Fibroblast of villous mesenchyme (primary cell): Measurements from ENCODE around the gene RFX7. TPM values are rescaled to one million over a fixed set of nuclear protein-coding genes. Genes with fewer than 3 reads are reported as not detected.
"Not testable (repeated sequence)": the region's sequence is repeated elsewhere in the genome, so short reads cannot be mapped to it uniquely, and the experiment has no call there.

Experiments used
- DNase-seq: peaks from one replicate; pipeline ENCODE4 v3.0.0-alpha.2; 2010; ENCODE audit warnings: low read depth
- H3K4me3 ChIP-seq: 2 replicates; pipeline ENCODE4 v1.5.1; 2011; ENCODE audit warnings: low read depth, mild to moderate bottlenecking, low read length
- total RNA-seq: library from RNA; depleted of rRNA; stranded (reverse); fragments of >200 nt; gene quantifications from 2 replicates; pipeline ENCODE4 v1.2.3, GENCODE V29; 2012
- TF ChIP-seq, protein P1 (sequence below): IDR thresholded peaks from 2 replicates; pipeline ENCODE4 v1.5.1; 2012; ENCODE audit warnings: low read depth, mild to moderate bottlenecking, low read length; ENCODE audit not compliant: insufficient read depth

RFX7 gene
- total RNA-seq, 1 donor = 9.9 TPM

DNA sequence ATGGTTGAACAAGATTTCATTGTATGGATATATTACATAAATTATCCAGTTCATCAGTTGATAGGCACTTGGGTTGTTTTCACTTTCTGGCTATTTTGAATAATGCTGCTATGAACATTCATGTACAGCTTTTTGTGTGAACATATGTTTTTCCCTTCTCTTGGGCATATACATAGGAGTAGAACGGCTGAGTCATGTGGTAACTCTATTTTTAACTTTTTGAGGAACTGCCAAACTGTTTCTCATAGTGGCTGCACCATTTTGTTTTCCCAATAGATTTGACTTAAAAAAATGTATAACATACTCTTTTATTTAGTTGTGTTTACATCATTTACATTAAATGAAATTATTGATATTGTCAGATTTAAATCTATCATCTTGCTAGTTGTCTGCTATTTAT is 28.8 kb upstream of the RFX7 start:
- H3K4me3 ChIP-seq = no peak overlapping the region
- no peak for DNase-seq
- TF ChIP-seq, protein P1, sequence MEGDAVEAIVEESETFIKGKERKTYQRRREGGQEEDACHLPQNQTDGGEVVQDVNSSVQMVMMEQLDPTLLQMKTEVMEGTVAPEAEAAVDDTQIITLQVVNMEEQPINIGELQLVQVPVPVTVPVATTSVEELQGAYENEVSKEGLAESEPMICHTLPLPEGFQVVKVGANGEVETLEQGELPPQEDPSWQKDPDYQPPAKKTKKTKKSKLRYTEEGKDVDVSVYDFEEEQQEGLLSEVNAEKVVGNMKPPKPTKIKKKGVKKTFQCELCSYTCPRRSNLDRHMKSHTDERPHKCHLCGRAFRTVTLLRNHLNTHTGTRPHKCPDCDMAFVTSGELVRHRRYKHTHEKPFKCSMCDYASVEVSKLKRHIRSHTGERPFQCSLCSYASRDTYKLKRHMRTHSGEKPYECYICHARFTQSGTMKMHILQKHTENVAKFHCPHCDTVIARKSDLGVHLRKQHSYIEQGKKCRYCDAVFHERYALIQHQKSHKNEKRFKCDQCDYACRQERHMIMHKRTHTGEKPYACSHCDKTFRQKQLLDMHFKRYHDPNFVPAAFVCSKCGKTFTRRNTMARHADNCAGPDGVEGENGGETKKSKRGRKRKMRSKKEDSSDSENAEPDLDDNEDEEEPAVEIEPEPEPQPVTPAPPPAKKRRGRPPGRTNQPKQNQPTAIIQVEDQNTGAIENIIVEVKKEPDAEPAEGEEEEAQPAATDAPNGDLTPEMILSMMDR = no peak

DNA sequence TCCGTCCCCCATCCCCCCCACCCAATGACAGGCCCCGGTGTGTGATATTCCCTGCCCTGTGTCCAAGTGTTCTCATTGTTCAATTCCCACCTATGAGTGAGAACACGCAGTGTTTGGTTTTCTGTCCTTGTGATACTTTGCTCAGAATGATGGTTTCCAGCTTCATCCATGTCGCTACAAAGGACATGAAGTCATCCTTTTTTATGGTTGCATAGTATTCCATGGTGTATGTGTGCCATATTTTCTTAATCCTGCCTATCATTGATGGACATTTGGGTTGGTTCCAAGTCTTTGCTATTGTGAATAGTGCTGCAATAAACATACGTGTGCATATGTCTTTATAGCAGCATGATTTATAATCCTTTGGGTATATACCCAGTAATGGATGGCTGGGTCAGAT is 22.8 kb upstream of the RFX7 start:
- not testable (repeated sequence) for DNase-seq, H3K4me3 ChIP-seq

DNA sequence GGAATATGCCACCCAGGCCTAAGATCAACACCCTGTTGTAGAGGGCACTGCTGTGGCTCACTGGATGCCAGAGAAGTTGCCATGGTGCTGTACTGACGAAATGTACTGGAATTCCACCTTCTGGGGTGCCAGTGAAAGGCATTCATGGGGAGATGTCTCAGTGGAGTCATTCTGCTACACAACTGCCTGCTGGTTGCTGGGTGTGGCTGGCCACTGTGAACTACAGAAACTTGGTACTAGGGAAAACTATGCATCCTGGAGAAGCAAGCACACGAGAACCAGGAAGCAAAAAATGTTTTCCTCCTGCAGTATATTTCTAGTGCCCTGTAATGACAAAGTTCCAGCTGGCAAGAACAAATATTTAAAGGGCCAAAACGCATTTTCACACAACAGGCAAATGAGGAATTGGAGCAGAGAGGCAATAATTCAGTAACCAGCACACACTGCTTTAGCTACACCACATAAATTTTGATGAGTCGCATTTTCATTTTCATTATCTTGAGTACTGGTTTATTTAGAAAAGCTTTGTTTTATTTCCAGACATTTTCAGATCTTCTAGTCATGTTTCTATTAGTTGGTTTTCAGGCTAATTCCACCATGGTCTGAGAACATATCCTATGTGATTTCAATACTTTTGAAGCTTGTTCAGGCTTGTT is 18.3 kb upstream of the RFX7 start:
- TF ChIP-seq, protein P1 = no peak
- H3K4me3 ChIP-seq = no peak overlapping the region
- no peak for DNase-seq

DNA sequence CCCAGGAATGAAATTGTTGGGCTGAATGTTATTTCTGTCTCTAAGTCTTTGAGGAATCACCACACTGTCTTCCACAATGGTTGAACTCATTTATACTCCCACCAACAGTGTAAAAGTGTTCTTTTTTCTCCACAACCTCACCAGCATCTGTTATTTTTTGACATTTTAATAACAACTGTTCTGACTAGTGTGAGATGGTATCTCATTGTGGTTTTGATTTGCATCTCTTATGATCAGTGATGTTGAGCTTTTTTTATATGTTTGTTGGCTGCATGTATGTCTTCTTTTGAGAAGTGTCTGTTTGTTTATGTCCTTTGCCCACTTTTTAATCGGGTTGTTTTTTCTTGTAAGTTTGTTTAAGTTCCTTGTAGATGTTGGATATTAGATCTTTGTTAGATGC is 13.6 kb upstream of the RFX7 start:
- DNase-seq, H3K4me3 ChIP-seq: not testable (repeated sequence)

DNA sequence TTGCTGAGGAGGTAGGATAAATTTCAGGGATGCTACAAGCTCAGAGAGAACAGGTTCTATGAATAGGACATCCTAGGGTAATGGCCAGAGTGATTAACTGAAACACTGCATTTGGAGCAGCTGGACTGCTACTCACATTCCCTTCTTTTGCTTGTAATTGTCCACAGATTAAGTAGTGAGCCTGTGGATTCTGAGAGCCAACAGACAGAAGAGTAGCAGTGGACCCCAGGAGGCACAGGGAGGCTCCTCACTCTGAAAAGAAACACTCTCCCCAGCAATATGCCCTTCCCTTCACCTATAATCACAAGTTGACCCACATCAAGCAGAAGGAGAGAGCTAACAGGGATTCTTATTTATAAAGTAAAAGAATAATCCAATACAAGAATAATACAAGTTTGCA is 10.6 kb upstream of the RFX7 start:
- no peak overlapping the region for H3K4me3 ChIP-seq
- TF ChIP-seq, protein P1 = no peak
- no peak for DNase-seq

DNA sequence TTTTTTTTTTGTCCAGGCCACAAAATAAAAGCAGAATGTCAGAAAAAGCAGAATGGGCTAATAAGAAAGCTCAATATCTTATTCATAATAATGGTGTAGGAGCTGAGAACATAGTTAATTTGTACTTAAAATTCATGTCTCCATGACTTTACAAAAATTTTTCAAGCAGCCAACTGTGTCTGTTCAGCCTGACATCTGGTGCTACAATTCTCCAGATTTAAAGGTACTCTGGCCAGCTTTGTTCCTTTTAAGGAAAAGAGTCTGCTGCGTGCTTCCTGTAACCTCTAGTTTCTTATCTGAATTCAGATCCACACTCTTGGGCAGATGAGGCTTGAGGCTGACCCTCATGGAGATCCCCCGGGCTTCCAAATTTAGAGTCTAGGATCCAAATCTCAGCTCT is 8.7 kb upstream of the RFX7 start:
- no peak overlapping the region for H3K4me3 ChIP-seq
- TF ChIP-seq, protein P1 = no peak
- no peak for DNase-seq

DNA sequence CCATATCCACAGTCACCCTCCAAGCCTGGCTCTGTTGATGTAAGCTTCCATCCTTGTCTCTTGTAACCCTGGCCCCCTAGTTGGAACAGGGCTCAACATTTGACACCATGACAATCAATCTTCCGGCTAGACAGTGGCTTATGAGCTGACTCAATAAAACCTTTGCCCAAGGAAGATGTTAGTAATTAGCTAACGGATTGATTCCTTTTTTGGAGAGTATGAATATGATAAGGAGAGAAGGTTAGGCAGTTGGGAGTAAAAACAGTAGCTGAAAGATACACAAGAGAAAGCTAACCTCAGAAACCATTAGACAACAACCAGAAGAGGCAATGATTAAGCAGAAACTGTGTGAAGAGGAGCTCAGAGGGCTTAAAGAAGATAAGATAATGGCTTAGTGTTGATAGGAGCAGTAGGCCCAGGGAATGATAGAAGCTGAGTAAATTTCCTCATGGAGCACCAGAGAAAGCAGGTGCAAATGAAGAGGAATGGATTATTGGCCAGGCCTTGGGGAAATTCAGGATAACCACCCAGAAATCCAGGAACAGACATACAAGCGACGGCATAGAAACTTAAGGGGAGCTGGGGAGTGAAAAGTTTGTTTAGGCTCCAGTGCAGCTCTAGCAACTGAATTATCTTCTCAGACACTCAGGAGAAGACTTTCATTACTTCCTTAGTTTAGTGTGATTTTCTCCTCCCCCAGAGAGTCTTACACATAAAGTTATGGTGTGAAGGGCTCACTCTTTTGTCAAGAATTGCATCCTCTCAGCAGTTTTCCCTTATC is 7.8 kb upstream of the RFX7 start:
- TF ChIP-seq, protein P1 = no peak
- peak; percentile 17 for DNase-seq

DNA sequence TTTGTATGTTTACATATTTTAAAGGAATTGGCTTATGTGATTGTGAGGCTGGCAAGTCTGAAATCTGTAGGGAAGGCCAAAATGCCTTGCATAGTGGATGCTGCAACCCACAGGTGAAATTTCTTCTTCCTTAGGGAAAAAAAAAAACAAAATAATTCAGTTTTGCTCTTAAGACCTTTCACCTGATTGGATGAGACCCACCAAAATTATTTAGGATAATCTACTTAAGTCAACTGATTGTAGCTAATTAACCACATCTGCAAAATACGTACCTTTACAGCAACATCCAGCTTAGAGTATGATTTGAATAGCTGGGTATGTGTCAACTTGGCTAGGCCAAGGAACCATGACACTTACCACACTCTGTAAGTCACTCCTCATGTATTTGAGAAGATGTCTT is 6.9 kb upstream of the RFX7 start:
- no peak for DNase-seq
- no peak overlapping the region for H3K4me3 ChIP-seq
- TF ChIP-seq, protein P1 = no peak

More for the DNA sequence above, 7.8 kb upstream of the RFX7 start:
- no peak overlapping the region for H3K4me3 ChIP-seq
